ENCODE data around the gene TMEM87B. TPM values are rescaled to one million over a fixed set of nuclear protein-coding genes. Genes with fewer than 3 reads are reported as not detected.
A peak's percentile ranks its signal among the peaks of the same experiment; 100 is the strongest.

Gene TMEM87B, protein sequence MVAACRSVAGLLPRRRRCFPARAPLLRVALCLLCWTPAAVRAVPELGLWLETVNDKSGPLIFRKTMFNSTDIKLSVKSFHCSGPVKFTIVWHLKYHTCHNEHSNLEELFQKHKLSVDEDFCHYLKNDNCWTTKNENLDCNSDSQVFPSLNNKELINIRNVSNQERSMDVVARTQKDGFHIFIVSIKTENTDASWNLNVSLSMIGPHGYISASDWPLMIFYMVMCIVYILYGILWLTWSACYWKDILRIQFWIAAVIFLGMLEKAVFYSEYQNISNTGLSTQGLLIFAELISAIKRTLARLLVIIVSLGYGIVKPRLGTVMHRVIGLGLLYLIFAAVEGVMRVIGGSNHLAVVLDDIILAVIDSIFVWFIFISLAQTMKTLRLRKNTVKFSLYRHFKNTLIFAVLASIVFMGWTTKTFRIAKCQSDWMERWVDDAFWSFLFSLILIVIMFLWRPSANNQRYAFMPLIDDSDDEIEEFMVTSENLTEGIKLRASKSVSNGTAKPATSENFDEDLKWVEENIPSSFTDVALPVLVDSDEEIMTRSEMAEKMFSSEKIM
- 9.0 to 12.5 TPM (median 10.6 TPM) in 3 replicates for total RNA-seq (2021)
- Bru-seq, nascent RNA = percentile 61 among the genes with signal in this experiment
- long read RNA-seq, experiment 1, full-length matches to known transcripts = 31 of 49 reads
- long read RNA-seq, experiment 1, partial matches to known transcripts = 6 of 49 reads
- long read RNA-seq, experiment 1, other reads (novel, unspliced or antisense) = 12 of 49 reads
- long read RNA-seq, experiment 2, partial matches to known transcripts = 13 of 20 reads
- long read RNA-seq, experiment 2, other reads (novel, unspliced or antisense) = 7 of 20 reads
- long read RNA-seq, experiment 3, partial matches to known transcripts = 1 of 3 reads
- long read RNA-seq, experiment 3, other reads (novel, unspliced or antisense) = 2 of 3 reads

DNA sequence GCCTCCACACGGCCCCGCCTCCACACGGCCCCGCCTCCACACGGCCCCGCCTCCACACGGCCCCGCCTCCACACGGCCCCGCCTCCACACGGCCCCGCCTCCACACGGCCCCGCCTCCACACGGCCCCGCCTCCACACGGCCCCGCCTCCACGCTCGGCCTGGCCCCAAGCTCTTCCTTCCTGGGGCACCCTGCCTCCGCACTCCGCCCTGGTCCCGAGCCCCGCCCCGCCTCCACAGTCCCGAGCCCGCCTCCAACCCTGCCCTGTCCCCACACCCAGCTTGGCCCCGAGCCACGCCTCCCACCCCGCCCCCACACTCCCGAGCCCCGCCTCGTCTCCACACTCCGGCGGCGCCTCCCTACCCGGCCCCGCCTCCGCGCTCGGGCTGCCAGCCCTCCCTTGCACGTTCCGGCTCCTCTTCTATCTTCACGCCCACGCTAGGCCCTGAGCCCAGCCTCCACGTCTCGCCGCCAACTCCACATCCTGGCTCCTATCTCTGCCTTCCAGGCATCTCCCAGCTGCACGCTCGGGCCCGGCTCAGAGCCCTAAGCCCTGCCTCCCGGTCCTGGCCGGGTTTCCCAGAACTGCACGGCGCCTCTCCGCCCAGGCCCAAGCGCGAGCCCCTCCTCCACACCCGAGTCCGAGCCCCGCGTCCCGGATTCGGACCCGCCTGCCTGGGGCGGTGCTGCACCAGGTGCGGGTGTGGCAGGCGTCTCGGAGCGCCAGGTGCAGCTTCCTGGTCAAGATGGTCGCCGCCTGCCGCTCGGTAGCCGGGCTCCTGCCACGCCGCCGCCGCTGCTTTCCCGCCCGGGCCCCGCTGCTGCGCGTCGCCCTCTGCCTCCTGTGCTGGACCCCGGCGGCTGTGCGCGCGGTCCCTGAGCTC is at the start of gene TMEM87B:
Gene TMEM87B (plus strand): TSS at position 423 of the 883 bp plus-strand sequence. CDS start 323 bp downstream, at position 746.
- peak within 1 kb of the TSS; percentile 92 for H3K4me3 Mint-ChIP-seq
- ATAC-seq (peak; percentile 76), DNase-seq (ENCODE audit: low spot score) (peak; percentile 98)
- H3K9me3 Mint-ChIP-seq = peaks cover 2% of the 10 kb centered on the region
- peaks cover 18% of the 10 kb centered on the region for H3K27me3 Mint-ChIP-seq (ENCODE audit: low read depth)
- H3K27ac Mint-ChIP-seq = peak within 1 kb of the TSS; percentile 94
- POLR2A ChIA-PET = interaction anchor here (0.5 to 1.3 kb wide), 6 partner anchors 11 to 325 kb away, joined by 3 to 8 read pairs (median 3); partner anchors contain the start of gene MERTK
- peaks cover 24% of the 10 kb centered on the region for H3K4me1 Mint-ChIP-seq
- CTCF ChIA-PET = interaction anchor here (0.8 to 1.5 kb wide), 6 partner anchors 148 to 571 kb away, joined by 3 to 4 read pairs (median 3); no protein-coding TSS in a partner anchor
- H3K36me3 Mint-ChIP-seq = peaks cover 3% of the 10 kb centered on the region; the same call in 1 of the 2 replicates
- TF ChIP-seq RELA (CRISPR knock-in tag; IDR thresholded peaks at IDR 0.05; ENCODE audit: borderline replicate concordance) = no peak
- TF ChIP-seq, protein P1, sequence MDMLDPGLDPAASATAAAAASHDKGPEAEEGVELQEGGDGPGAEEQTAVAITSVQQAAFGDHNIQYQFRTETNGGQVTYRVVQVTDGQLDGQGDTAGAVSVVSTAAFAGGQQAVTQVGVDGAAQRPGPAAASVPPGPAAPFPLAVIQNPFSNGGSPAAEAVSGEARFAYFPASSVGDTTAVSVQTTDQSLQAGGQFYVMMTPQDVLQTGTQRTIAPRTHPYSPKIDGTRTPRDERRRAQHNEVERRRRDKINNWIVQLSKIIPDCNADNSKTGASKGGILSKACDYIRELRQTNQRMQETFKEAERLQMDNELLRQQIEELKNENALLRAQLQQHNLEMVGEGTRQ (CRISPR knock-in tag; IDR thresholded peaks at IDR 0.05) = no peak
- TF ChIP-seq, protein P2, sequence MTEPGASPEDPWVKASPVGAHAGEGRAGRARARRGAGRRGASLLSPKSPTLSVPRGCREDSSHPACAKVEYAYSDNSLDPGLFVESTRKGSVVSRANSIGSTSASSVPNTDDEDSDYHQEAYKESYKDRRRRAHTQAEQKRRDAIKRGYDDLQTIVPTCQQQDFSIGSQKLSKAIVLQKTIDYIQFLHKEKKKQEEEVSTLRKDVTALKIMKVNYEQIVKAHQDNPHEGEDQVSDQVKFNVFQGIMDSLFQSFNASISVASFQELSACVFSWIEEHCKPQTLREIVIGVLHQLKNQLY (CRISPR knock-in tag; IDR thresholded peaks at IDR 0.05) = no peak
- TF ChIP-seq, protein P3, sequence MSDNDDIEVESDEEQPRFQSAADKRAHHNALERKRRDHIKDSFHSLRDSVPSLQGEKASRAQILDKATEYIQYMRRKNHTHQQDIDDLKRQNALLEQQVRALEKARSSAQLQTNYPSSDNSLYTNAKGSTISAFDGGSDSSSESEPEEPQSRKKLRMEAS (CRISPR knock-in tag; IDR thresholded peaks at IDR 0.05) = peak; percentile 64
- TF ChIP-seq TEAD1 (CRISPR knock-in tag; IDR thresholded peaks at IDR 0.05) = no peak
- TF ChIP-seq, protein P4, sequence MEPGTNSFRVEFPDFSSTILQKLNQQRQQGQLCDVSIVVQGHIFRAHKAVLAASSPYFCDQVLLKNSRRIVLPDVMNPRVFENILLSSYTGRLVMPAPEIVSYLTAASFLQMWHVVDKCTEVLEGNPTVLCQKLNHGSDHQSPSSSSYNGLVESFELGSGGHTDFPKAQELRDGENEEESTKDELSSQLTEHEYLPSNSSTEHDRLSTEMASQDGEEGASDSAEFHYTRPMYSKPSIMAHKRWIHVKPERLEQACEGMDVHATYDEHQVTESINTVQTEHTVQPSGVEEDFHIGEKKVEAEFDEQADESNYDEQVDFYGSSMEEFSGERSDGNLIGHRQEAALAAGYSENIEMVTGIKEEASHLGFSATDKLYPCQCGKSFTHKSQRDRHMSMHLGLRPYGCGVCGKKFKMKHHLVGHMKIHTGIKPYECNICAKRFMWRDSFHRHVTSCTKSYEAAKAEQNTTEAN (CRISPR knock-in tag; IDR thresholded peaks at IDR 0.05) = 0 out of 2 replicates have a peak, but pooled peaks have one; percentile 43
- TF ChIP-seq, protein P5, sequence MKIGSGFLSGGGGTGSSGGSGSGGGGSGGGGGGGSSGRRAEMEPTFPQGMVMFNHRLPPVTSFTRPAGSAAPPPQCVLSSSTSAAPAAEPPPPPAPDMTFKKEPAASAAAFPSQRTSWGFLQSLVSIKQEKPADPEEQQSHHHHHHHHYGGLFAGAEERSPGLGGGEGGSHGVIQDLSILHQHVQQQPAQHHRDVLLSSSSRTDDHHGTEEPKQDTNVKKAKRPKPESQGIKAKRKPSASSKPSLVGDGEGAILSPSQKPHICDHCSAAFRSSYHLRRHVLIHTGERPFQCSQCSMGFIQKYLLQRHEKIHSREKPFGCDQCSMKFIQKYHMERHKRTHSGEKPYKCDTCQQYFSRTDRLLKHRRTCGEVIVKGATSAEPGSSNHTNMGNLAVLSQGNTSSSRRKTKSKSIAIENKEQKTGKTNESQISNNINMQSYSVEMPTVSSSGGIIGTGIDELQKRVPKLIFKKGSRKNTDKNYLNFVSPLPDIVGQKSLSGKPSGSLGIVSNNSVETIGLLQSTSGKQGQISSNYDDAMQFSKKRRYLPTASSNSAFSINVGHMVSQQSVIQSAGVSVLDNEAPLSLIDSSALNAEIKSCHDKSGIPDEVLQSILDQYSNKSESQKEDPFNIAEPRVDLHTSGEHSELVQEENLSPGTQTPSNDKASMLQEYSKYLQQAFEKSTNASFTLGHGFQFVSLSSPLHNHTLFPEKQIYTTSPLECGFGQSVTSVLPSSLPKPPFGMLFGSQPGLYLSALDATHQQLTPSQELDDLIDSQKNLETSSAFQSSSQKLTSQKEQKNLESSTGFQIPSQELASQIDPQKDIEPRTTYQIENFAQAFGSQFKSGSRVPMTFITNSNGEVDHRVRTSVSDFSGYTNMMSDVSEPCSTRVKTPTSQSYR (CRISPR knock-in tag; IDR thresholded peaks at IDR 0.05) = no peak
- no peak for TF ChIP-seq SOX15 (CRISPR knock-in tag; IDR thresholded peaks at IDR 0.05)
- no peak for TF ChIP-seq NR1H2 (CRISPR knock-in tag; IDR thresholded peaks at IDR 0.05)
- TF ChIP-seq ZNF671 (CRISPR knock-in tag; IDR thresholded peaks at IDR 0.05) = no peak
- TF ChIP-seq IRF2 (CRISPR knock-in tag; IDR thresholded peaks at IDR 0.05; ENCODE audit: borderline replicate concordance, low read depth) = no peak
- no peak for TF ChIP-seq MYBL2 (CRISPR knock-in tag; IDR thresholded peaks at IDR 0.05)
- TF ChIP-seq ELF4 (CRISPR knock-in tag; IDR thresholded peaks at IDR 0.05; ENCODE audit: low read depth) = peak; percentile 85; the same call in 1 of the 2 replicates
- TF ChIP-seq ZNF219 (CRISPR knock-in tag; IDR thresholded peaks at IDR 0.05; ENCODE audit: borderline replicate concordance) = no peak
- no peak for TF ChIP-seq HMGA2 (CRISPR knock-in tag; IDR thresholded peaks at IDR 0.05)
- no peak for TF ChIP-seq ZNF317 (CRISPR knock-in tag; IDR thresholded peaks at IDR 0.05; ENCODE audit: borderline replicate concordance, low read depth)
- no peak for TF ChIP-seq FOXJ3 (CRISPR knock-in tag; IDR thresholded peaks at IDR 0.05; ENCODE audit: borderline replicate concordance)
- TF ChIP-seq, protein P6, sequence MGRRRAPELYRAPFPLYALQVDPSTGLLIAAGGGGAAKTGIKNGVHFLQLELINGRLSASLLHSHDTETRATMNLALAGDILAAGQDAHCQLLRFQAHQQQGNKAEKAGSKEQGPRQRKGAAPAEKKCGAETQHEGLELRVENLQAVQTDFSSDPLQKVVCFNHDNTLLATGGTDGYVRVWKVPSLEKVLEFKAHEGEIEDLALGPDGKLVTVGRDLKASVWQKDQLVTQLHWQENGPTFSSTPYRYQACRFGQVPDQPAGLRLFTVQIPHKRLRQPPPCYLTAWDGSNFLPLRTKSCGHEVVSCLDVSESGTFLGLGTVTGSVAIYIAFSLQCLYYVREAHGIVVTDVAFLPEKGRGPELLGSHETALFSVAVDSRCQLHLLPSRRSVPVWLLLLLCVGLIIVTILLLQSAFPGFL (CRISPR knock-in tag; IDR thresholded peaks at IDR 0.05; ENCODE audit: borderline replicate concordance) = no peak
- no peak for TF ChIP-seq EMX1 (CRISPR knock-in tag; IDR thresholded peaks at IDR 0.05)
- TF ChIP-seq FOXP1 (CRISPR knock-in tag; IDR thresholded peaks at IDR 0.05; ENCODE audit: borderline replicate concordance) = no peak; the same call in 1 of the 2 replicates
- 0 out of 2 replicates have a peak, but pooled peaks have one; percentile 29 for TF ChIP-seq ETV6 (CRISPR knock-in tag; IDR thresholded peaks at IDR 0.05)
- TF ChIP-seq, protein P7, sequence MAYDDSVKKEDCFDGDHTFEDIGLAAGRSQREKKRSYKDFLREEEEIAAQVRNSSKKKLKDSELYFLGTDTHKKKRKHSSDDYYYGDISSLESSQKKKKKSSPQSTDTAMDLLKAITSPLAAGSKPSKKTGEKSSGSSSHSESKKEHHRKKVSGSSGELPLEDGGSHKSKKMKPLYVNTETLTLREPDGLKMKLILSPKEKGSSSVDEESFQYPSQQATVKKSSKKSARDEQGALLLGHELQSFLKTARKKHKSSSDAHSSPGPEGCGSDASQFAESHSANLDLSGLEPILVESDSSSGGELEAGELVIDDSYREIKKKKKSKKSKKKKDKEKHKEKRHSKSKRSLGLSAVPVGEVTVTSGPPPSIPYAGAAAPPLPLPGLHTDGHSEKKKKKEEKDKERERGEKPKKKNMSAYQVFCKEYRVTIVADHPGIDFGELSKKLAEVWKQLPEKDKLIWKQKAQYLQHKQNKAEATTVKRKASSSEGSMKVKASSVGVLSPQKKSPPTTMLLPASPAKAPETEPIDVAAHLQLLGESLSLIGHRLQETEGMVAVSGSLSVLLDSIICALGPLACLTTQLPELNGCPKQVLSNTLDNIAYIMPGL (CRISPR knock-in tag; IDR thresholded peaks at IDR 0.05) = peak; percentile 85; the same call in 1 of the 2 replicates
- TF ChIP-seq JAZF1 (CRISPR knock-in tag; IDR thresholded peaks at IDR 0.05) = no peak
- no peak for TF ChIP-seq ZNF416 (CRISPR knock-in tag; IDR thresholded peaks at IDR 0.05)
